ENCODE results near the gene TPI1. TPM values are rescaled to one million over a fixed set of nuclear protein-coding genes. Genes with fewer than 3 reads are reported as not detected.
"Not testable (repeated sequence)": the region's sequence is repeated elsewhere in the genome, so short reads cannot be mapped to it uniquely, and the experiment has no call there.

TPI1 gene
- total RNA-seq, 1 experiment from 2014 or later = 1,296 TPM

DNA sequence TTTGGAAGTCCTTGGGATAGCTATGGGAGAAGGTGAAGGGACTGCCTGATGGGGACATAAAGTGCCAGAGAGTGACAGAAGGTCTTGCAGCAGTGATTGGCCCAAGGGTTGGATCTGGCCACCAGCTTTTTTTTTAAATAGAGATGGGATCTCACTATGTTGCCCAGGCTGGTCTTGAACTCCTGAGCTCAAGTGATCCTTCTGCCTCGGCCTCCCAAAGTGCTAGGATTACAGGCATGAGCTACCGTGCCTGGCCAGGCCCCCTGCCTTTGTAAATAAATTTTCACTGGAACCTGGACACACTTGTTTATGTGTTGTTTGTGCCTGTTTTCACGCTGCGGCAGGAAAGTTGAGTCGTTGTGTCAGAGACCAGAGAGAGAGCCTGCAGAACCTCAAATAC is 2.0 kb upstream of the TPI1 start:
- not testable (repeated sequence) for DNase-seq
- H3K36me3 ChIP-seq = peaks cover 51% of the 10 kb centered on the region

DNA sequence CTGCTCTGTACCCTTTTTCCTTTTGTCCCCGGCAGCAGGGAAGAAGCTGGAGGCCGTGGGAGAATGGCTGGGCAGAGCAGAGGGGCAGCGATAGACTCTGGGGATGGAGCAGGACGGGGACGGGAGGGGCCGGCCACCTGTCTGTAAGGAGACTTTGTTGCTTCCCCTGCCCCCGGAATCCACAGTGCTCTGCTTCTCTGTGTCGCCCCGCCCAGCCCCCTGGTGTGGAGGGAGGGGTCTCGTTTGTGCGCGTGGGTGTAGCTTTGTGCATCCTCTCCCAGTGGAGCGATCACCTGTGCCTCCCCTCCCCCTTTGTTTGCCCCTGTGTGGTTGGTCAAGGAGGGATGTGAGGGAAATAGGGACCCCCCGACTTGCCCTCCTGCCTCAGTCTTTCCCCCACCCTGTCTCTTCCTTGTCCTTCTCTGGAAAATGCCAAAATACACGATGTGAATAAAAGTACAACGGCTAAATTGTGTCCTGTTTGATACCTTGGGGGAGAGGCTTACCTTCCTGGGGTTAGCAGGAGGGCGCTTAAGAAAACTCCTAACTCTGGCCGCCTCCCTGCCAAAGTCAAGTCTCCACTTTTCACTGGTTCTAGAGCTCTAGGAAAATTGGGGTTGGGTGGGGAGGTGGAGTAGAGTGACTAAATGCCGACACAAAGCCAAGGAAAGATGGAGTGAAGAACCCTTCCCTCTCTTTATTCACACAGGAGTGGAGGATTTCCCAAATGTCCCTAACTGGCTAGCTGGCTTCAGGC is 990 bp upstream of the TPI1 start:
- no peak for DNase-seq
- Histone ChIP-seq H3K36me3 (peaks cover 49% of the 10 kb centered on the region), H3K27ac (no peak overlapping the region), H3K4me3 (peak overlapping the region; percentile 100; the same call in 1 of the 2 replicates), H3K27me3 (no peaks in the 10 kb centered on the region), H3K9me3 (replicated peaks) (no peaks in the 10 kb centered on the region), H3K4me1 (peaks cover 12% of the 10 kb centered on the region; the same call in 1 of the 2 replicates)

More for the DNA sequence above, 2.0 kb upstream of the TPI1 start:
- H3K4me1 ChIP-seq = peaks cover 12% of the 10 kb centered on the region; the same call in 1 of the 2 replicates
- H3K27me3 ChIP-seq; H3K27ac ChIP-seq; H3K4me3 ChIP-seq; H3K9me3 ChIP-seq (replicated peaks): not testable (repeated sequence)

DNA sequence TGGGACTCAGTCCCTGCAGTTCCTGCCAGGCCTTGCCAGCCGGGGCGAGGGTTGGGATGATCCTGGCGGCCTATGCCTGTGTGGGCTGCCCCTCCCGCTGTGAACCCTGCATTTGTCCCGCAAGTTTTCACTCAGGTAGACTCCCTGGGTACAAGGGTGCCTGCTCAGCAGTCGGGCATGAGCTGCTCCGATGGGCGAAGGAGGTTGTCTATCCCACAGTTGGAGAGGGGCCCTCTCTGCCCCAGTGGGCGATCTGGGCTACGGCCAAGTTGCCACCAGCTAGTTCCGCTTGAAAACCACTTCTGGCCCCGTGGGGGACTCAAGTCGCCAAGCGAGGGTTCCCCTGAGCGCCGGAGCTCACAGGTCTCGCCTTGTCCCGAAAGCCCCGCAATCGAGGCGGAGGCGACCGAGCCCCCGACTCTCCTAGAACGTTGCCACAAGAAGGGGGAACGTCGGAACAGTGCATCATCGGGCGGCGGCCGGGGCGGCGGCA is 365 bp upstream of the TPI1 start:
- no peak for DNase-seq
- H3K4me1 ChIP-seq = peaks cover 12% of the 10 kb centered on the region; the same call in 1 of the 2 replicates
- H3K27me3 ChIP-seq = no peaks in the 10 kb centered on the region
- no peaks in the 10 kb centered on the region for H3K9me3 ChIP-seq (replicated peaks)
- peaks cover 47% of the 10 kb centered on the region for H3K36me3 ChIP-seq
- H3K4me3 ChIP-seq = peak overlapping the region; percentile 100
- peak overlapping the region; percentile 95; the same call in 1 of the 2 replicates for H3K27ac ChIP-seq

GRCh38 chr12:6868211-6869048 is 1.1 kb downstream of the TPI1 start:
- Histone ChIP-seq H3K9me3 (replicated peaks) (no peaks in the 10 kb centered on the region), H3K4me1 (peaks cover 12% of the 10 kb centered on the region; the same call in 1 of the 2 replicates), H3K27me3 (no peaks in the 10 kb centered on the region), H3K36me3 (peaks cover 37% of the 10 kb centered on the region), H3K4me3 (peak overlapping the region; percentile 100), H3K27ac (peak overlapping the region; percentile 95)
- DNase-seq = peak in 1 of 2 experiments; percentile 33

- Histone ChIP-seq H3K9me3 (replicated peaks) (no peaks in the 10 kb centered on the region), H3K4me3 (peak overlapping the region; percentile 100), H3K27ac (no peak overlapping the region), H3K36me3 (peaks cover 38% of the 10 kb centered on the region), H3K4me1 (peaks cover 12% of the 10 kb centered on the region; the same call in 1 of the 2 replicates), H3K27me3 (no peaks in the 10 kb centered on the region)
- DNase-seq = peak; percentile 72 to 87
Measured at GRCh38 chr12:6869049-6870021, 2.0 kb downstream of the TPI1 start.

GRCh38 chr12:6870304-6870703 is 3.0 kb downstream of the TPI1 start:
- not testable (repeated sequence) for H3K27ac ChIP-seq; H3K4me3 ChIP-seq; H3K9me3 ChIP-seq (replicated peaks); DNase-seq; H3K27me3 ChIP-seq
- Histone ChIP-seq H3K36me3 (peaks cover 37% of the 10 kb centered on the region), H3K4me1 (peaks cover 12% of the 10 kb centered on the region; the same call in 1 of the 2 replicates)

DNA sequence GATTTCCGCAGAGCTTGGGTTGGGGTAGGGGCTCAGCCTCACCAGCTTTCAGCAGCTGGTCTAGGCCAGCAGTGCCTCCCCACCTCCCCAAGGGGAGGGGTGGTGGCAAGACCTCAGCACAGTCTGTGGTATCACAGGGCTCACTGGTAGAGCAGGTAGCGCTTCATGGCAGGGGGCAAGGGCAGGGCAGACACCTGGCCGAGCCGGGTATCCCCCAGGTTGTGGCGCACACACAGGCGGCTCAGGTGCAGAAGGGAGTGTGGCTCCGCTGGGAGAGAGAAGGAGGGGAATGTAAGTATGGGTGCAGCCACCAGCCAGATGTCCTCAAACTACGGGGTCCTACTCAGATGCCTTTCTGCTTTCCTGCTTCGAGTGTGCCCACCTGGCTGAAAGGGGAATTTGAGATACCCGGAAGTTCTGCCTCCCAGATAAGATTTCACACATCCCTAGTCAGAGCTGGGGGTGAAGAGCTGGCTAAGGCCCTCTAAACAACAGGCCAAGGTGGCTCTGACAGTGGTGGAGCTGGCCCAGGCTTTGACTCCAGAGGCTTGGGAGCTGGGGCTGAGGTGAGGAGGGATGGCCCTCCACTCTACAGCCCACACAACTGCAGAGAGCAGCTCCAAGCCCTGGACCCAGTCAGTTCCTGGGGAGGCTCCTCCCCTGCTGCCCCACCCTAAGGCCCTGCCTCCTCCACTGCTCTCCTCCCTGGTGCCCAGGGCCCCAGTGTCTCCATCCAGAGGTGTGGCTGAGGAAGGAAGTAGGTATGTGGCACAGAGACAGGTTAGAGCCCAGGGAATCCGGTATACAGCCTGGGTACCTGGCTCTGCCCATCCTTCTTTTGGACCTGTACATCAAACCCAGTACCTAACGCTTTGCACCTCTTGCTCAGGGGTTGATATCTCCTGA is 4.0 kb downstream of the TPI1 start:
- peak; percentile 24 to 40 for DNase-seq
- Histone ChIP-seq H3K9me3 (replicated peaks) (no peaks in the 10 kb centered on the region), H3K27ac (no peak overlapping the region), H3K27me3 (no peaks in the 10 kb centered on the region), H3K36me3 (peaks cover 38% of the 10 kb centered on the region), H3K4me3 (no peak overlapping the region), H3K4me1 (peaks cover 12% of the 10 kb centered on the region; the same call in 1 of the 2 replicates)

- no peak overlapping the region; the same call in 1 of the 2 replicates for H3K27ac ChIP-seq
- peaks cover 41% of the 10 kb centered on the region for H3K36me3 ChIP-seq
- H3K4me3 ChIP-seq = peak overlapping the region; percentile 63
- peak; percentile 84 to 88 for DNase-seq
- H3K4me1 ChIP-seq = peaks cover 10% of the 10 kb centered on the region; the same call in 1 of the 2 replicates
- no peaks in the 10 kb centered on the region for H3K9me3 ChIP-seq (replicated peaks)
- no peaks in the 10 kb centered on the region for H3K27me3 ChIP-seq
Measured at GRCh38 chr12:6872073-6873048, 5.0 kb downstream of the TPI1 start.

DNA sequence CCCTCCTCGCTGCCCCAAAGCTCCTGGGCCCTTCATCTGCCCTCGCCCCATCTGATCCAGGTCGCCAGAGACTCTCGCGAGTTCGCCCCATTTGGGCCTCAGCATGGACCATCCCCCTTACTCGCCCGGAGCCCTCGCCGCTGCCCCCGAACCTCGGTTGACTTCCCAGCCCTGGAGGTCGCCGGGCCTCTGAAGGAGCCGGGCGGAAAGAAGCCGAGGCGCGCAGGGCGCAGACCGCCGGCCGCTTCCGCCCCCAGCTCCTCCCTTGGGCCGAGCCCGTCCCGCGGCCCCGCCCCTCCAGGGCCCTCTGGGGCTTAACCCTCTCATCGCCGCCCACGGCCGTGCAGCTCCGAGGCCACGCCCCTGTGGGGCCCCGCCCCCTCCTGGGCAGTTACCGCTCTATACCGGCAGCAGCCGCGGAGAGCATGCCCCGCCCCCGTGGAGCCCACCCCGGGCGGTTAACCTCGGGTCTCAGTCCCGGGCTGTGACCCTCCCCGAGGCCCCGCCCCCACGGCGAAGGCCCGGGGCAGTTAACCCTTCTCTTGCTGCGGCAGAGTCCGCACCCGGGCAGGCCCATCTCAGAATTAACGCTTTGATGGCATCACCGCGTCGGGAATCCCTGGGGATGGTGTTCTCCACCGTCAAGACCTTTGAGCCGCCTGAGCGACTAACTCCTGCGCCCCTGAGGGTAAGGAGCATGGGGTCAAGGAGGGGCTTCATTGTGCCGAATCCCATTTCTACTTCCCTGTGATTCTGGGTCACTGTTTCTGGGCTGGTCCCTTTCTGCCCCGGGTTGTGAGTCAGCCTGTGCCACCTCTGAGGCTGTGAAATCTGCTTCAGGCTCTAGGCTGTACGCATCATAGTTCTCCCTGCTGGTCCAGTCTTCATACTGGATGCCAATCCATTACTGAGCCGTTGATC is 6.0 kb downstream of the TPI1 start, which contains the start of gene SPSB2:
TSS of gene SPSB2 (minus strand) at position 210 of the 921 bp plus-strand sequence. CDS start 402 bp downstream, outside the sequence.
- peak; percentile 98 to 99 for DNase-seq
- peaks cover 41% of the 10 kb centered on the region for H3K36me3 ChIP-seq
- H3K27me3 ChIP-seq = no peaks in the 10 kb centered on the region
- peak within 1 kb of the TSS; percentile 63 for H3K4me3 ChIP-seq
- no peaks in the 10 kb centered on the region for H3K9me3 ChIP-seq (replicated peaks)
- peaks cover 10% of the 10 kb centered on the region; the same call in 1 of the 2 replicates for H3K4me1 ChIP-seq
- H3K27ac ChIP-seq = peak within 1 kb of the TSS; percentile 2; the same call in 1 of the 2 replicates

DNA sequence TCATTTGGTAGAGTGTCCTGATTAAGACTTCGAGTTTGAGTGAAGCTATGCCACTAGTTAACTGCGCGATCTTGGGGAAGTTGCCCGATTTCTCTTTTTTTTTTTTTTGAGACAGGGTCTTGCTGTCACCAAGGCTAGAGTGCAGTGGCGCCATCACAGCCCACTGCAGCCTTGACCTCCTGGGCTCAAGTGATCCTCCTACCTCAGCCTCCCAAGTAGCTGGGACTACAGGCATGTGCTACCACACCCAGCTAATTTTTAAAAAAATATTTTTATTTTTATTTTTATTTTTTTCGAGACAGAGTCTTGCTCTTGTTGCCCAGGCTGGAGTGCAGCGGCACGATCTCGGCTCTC is 6.7 kb downstream of the TPI1 start:
- H3K9me3 ChIP-seq (replicated peaks) = not testable (repeated sequence)
- H3K36me3 ChIP-seq = peaks cover 38% of the 10 kb centered on the region

DNA sequence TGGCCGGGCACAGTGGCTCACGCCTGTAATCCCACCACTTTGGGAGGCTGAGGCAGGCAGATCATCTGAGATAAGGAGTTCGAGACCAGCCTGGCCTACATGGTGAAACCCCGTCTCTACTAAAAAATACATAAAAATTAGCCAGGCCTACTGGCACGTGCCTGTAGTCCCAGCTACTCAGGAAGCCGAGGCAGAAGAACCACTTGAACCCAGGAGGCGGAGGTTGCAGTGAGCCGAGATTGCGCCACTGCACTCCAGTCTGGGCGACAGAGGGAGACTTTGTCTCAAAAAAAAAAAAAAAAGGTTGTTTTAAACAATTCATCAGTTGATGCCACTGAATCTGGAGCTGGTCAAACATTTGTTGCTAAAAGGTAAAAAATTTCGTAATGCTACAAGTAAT is 12.5 kb downstream of the TPI1 start:
- not testable (repeated sequence) for DNase-seq; H3K9me3 ChIP-seq (replicated peaks); H3K27me3 ChIP-seq; H3K27ac ChIP-seq; H3K4me1 ChIP-seq; H3K4me3 ChIP-seq
- H3K36me3 ChIP-seq = peaks cover 10% of the 10 kb centered on the region; the same call in 1 of the 2 replicates

More for the DNA sequence above, 6.7 kb downstream of the TPI1 start:
- H3K27me3 ChIP-seq, DNase-seq, H3K4me1 ChIP-seq, H3K27ac ChIP-seq: not testable (repeated sequence)
- peak overlapping the region; percentile 63 for H3K4me3 ChIP-seq

Data from SJCRH30 (cell line).